ENCODE results near the gene AKIRIN2.
A peak's percentile ranks its signal among the peaks of the same experiment; 100 is the strongest.
"Not testable (repeated sequence)": the region's sequence is repeated elsewhere in the genome, so short reads cannot be mapped to it uniquely, and the experiment has no call there.

The AKIRIN2 gene

DNA sequence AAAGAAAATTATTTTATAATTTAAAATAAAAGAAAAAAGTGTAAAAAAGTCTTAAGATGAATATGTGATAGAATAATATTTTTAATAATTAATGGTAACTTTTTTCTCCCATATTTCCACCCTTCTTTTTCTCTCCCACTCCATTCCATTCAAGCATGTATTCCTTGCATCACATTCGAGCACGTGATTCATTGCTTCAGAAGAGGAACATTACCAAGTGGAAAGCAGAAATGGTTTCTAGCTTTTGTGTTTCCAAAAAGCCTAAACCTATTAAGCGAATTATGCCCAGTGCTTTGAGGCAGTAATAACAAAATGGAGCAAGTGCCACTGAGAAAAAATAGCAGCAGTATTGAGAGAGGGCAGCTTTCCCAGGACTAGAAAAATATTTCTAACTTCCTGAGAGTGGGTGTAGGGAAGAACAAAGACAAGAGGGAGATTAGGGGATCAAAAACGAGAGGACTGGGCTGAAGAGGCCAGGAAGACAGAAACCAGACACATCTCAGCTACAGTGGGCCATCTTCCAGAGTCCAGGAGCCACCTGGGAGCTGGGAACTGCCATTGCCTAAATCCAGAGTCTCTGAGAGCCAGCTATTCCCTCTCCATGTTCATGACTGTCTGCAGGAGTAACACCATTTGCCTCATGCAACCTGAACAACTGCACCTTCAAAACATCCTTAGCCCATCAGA lies 15.0 kb upstream of the AKIRIN2 start:
- DNase-seq, result no peak

GRCh38 chr6:87714093-87714842 lies 12.2 kb upstream of the AKIRIN2 start:
- DNase-seq, result no peak

GRCh38 chr6:87712713-87713112 lies 10.7 kb upstream of the AKIRIN2 start:
- DNase-seq, result not testable (repeated sequence)

GRCh38 chr6:87710090-87710489 lies 8.1 kb upstream of the AKIRIN2 start:
- DNase-seq, result no peak

GRCh38 chr6:87708581-87709427 lies 6.8 kb upstream of the AKIRIN2 start:
- not testable (repeated sequence) for DNase-seq

- DNase-seq, result no peak
Measured at GRCh38 chr6:87706187-87706966, 4.3 kb upstream of the AKIRIN2 start.

- no peak for DNase-seq
Measured at GRCh38 chr6:87705070-87705691, 3.1 kb upstream of the AKIRIN2 start.

- DNase-seq, result not testable (repeated sequence)
Measured at GRCh38 chr6:87703039-87703438, 1.0 kb upstream of the AKIRIN2 start.

GRCh38 chr6:87702589-87702945 lies 534 bp upstream of the AKIRIN2 start:
- no peak for DNase-seq

DNA sequence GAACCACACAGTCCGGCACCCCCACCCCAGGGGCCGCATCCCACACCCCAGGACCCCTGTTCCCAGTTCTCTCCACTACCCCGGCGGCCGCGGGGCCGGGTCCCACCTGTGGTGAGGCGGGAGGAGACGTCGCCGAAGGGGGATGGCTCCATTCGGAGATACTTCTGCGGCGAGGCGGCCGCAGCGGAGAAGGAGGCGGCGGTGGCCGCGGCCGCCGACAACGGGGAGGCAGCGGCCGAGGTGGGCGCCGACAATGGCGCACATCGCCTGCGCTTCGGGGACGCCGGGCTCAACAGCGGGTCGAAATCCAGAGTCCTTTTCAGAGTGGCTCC lies 723 bp downstream of the AKIRIN2 start:
- DNase-seq, result peak; percentile 68

DNA sequence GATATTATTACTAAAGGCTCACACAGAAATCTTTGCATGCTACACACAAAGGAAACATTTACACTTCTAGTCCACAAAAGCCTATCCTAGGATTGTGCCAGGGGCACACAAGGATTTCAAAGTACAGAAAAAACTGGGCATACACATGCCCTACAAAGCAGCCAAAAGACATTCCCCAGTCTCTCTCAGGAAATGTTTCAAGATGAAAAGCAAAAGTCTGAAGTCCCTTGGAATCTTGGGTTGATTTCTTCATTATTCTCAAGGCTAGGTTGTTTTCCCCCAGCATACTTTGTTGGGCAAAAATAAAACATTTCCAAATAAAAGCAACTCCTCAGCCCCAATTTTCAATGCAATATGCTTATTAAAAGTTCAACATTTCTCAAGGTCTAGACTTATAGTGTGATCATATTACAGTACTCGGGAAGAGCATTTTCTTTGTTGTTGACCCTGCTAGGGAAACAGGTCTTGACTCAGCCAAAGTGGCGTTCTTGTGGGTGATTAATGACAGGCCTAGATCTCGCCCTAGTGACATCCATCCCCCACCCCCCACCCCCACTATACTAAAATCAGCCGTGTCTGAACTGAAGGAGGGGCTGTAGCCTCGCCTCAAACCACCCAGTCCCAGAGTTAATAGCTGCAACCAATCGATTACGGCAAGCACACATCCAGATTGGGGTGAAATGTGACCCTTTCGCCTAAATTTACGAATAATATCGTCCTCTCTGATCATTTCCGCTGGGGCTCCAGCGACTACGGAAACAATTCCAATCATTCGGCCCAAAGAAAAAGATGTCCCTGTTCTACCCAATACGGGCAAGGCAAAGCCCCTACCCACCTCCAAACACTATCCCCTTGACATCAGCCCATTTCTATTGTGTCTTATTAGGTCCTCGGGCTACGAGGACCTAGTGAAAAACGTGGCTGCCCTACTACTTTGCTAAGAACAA lies 1.4 kb downstream of the AKIRIN2 start:
- peak; percentile 72 for DNase-seq

DNA sequence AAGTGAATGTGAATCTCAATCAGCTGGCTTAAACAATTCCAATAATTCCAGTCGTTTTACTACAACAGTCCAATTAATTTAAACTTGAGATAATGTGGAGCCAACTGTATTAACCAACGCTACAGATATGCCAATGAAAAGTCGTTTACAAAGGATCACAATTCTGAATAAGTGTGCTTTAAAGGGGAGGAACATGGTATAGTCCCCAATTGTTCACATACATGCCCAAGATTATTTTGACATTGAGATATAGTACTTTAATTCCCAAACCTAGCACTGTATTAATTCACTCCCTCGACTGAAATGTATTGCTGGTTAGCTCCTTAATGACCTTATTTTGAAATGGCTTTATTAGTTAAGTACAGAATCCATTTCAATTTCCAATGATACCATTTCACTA lies 2.5 kb downstream of the AKIRIN2 start:
- DNase-seq, result no peak

- DNase-seq, result no peak
Measured at GRCh38 chr6:87698547-87699006, 3.5 kb downstream of the AKIRIN2 start.

- no peak for DNase-seq
Measured at GRCh38 chr6:87697581-87698546, 4.2 kb downstream of the AKIRIN2 start.

GRCh38 chr6:87696817-87697216 lies 5.2 kb downstream of the AKIRIN2 start:
- not testable (repeated sequence) for DNase-seq

GRCh38 chr6:87692086-87692485 lies 9.9 kb downstream of the AKIRIN2 start:
- DNase-seq, result no peak

- DNase-seq, result no peak
Measured at GRCh38 chr6:87690441-87690840, 11.6 kb downstream of the AKIRIN2 start.

DNA sequence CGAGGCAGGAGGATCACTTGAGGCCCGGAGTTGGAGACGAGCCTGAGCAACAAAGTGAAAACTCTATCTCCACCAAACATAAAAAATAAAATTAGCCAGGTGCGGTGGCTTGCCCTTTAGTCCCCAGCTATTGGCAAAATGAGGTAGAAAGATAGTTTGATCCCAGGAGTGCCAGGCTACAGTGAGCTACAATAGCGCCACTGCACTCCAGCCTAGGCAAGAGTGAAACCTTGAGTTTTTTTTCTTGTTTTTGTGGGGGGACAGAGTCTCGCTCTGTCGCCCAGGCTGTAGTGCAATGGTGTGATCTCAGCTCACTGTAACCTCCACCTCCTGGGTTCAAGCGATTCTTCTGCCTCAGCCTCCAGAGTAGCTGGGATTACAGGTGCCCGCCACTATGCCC lies 14.1 kb downstream of the AKIRIN2 start:
- not testable (repeated sequence) for DNase-seq

- no peak for DNase-seq
Measured at GRCh38 chr6:87687296-87687695, 14.7 kb downstream of the AKIRIN2 start.

Measured in right forelimb (tissue), 1 donor.